Measurements from ENCODE around the gene ANXA2R. TPM values are rescaled to one million over a fixed set of nuclear protein-coding genes. Genes with fewer than 3 reads are reported as not detected.
A peak's percentile ranks its signal among the peaks of the same experiment; 100 is the strongest.

Gene ANXA2R
- total and polyA plus RNA-seq, 2 of the 13 experiments (the other 11 are each of a cell fraction or from before 2014, with no cell fraction given), result 0.95 to 1.3 TPM

- TF ChIP-seq SNRNP70 (IDR thresholded peaks at IDR 0.05; ENCODE audit: low read depth, low read length) (no peak), ZBTB2 (CRISPR knock-in tag; IDR thresholded peaks at IDR 0.05; ENCODE audit: low read depth) (no peak), ZNF670 (CRISPR knock-in tag; IDR thresholded peaks at IDR 0.05; ENCODE audit: borderline replicate concordance) (no peak), ZNF512B (CRISPR knock-in tag; IDR thresholded peaks at IDR 0.05; ENCODE audit: borderline replicate concordance) (no peak), SMAD1 (CRISPR knock-in tag; IDR thresholded peaks at IDR 0.05; ENCODE audit: borderline replicate concordance, low read depth) (0 out of 2 replicates have a peak, but pooled peaks have one; percentile 18), SAP130 (CRISPR knock-in tag; IDR thresholded peaks at IDR 0.05; ENCODE audit: low read depth) (peak; percentile 88), CC2D1A (CRISPR knock-in tag; IDR thresholded peaks at IDR 0.05) (no peak), DMTF1 (CRISPR knock-in tag; IDR thresholded peaks at IDR 0.05) (0 out of 2 replicates have a peak, but pooled peaks have one; percentile 74), SIX4 (CRISPR knock-in tag; IDR thresholded peaks at IDR 0.05) (0 out of 2 replicates have a peak, but pooled peaks have one; percentile 27), ZNF275 (CRISPR knock-in tag; IDR thresholded peaks at IDR 0.05; ENCODE audit: borderline replicate concordance) (no peak), PRDM10 (CRISPR knock-in tag; IDR thresholded peaks at IDR 0.05; ENCODE audit: low read depth) (no peak), ZBTB8A (CRISPR knock-in tag; IDR thresholded peaks at IDR 0.05; ENCODE audit: borderline replicate concordance, low read depth) (no peak), ZSCAN5A (CRISPR knock-in tag; IDR thresholded peaks at IDR 0.05; ENCODE audit: borderline replicate concordance) (peak; percentile 86; the same call in 1 of the 2 replicates)
Observed at GRCh38 chr5:43066799-43067741, 27.0 kb upstream of the ANXA2R start (continued).
